Neural crest cell (in vitro differentiated cells): ENCODE measurements around the gene PHF21A. TPM values are rescaled to one million over a fixed set of nuclear protein-coding genes. Genes with fewer than 3 reads are reported as not detected.

ENCODE experiments used
- DNase-seq: peaks from one replicate; pipeline ENCODE4 v3.0.0; 2021; ENCODE audit warnings: low read depth, mixed read lengths, low spot score
- H3K27ac Mint-ChIP-seq: one replicate; pipeline ENCODE4 v1.8.0; 2021; ENCODE audit warnings: mild to moderate bottlenecking, mixed read lengths; ENCODE audit not compliant: unreplicated experiment
- H3K27me3 Mint-ChIP-seq: 2 replicates; pipeline ENCODE4 v1.8.0; 2021; ENCODE audit warnings: low read depth, mild to moderate bottlenecking, mixed read lengths
- H3K36me3 Mint-ChIP-seq: 2 replicates; pipeline ENCODE4 v1.8.0; 2021; ENCODE audit warnings: low read depth, mild to moderate bottlenecking, mixed read lengths
- H3K4me1 Mint-ChIP-seq: 2 replicates; pipeline ENCODE4 v1.8.0; 2021; ENCODE audit warnings: mixed read lengths
- H3K4me3 Mint-ChIP-seq: one replicate; pipeline ENCODE4 v1.8.0; 2021; ENCODE audit warnings: mild to moderate bottlenecking, mixed read lengths
- H3K9me3 Mint-ChIP-seq: 2 replicates; pipeline ENCODE4 v1.8.0; 2021; ENCODE audit warnings: mixed read lengths
- CTCF ChIP-seq: fragments of 200-600 bp; sonication (generic); conservative IDR thresholded peaks from 2 replicates; pipeline ENCODE4 v1.5.0; 2021; ENCODE audit warnings: antibody characterized with exemption, mild to moderate bottlenecking
- total RNA-seq: library from RNA; stranded (reverse); gene quantifications from 2 replicates; pipeline ENCODE4 v1.2.1, GENCODE V29; 2021

PHF21A gene
- total RNA-seq, 1 donor from 2014 or later: 56.5 TPM

- H3K27ac Mint-ChIP-seq: no peak overlapping the region
Observed at GRCh38 chr11:46116007-46116711, 5.1 kb downstream of the PHF21A start.

GRCh38 chr11:46114961-46115360 lies 6.3 kb downstream of the PHF21A start:
- Mint-ChIP-seq H3K4me3 (no peak overlapping the region), H3K36me3 (peaks cover 3% of the 10 kb centered on the region), H3K4me1 (peaks cover 64% of the 10 kb centered on the region), H3K27ac (no peak overlapping the region), H3K9me3 (no peaks in the 10 kb centered on the region), H3K27me3 (no peaks in the 10 kb centered on the region)
- no peak for DNase-seq
- TF ChIP-seq CTCF: no peak

More at GRCh38 chr11:46116007-46116711, 5.1 kb downstream of the PHF21A start:
- TF ChIP-seq CTCF: no peak
- H3K27me3 Mint-ChIP-seq: no peaks in the 10 kb centered on the region
- H3K9me3 Mint-ChIP-seq: no peaks in the 10 kb centered on the region
- peaks cover 3% of the 10 kb centered on the region for H3K36me3 Mint-ChIP-seq
- no peak for DNase-seq
- peak overlapping the region; percentile 13 for H3K4me3 Mint-ChIP-seq
- H3K4me1 Mint-ChIP-seq: peaks cover 68% of the 10 kb centered on the region

GRCh38 chr11:46114378-46114777 lies 6.9 kb downstream of the PHF21A start:
- H3K4me1 Mint-ChIP-seq: peaks cover 58% of the 10 kb centered on the region
- no peak overlapping the region for H3K27ac Mint-ChIP-seq
- TF ChIP-seq CTCF: no peak
- DNase-seq: no peak
- no peak overlapping the region for H3K4me3 Mint-ChIP-seq
- no peaks in the 10 kb centered on the region for H3K9me3 Mint-ChIP-seq
- H3K27me3 Mint-ChIP-seq: no peaks in the 10 kb centered on the region
- peaks cover 3% of the 10 kb centered on the region for H3K36me3 Mint-ChIP-seq

GRCh38 chr11:46112961-46113607 lies 8.2 kb downstream of the PHF21A start:
- no peaks in the 10 kb centered on the region for H3K9me3 Mint-ChIP-seq
- peaks cover 45% of the 10 kb centered on the region for H3K4me1 Mint-ChIP-seq
- H3K4me3 Mint-ChIP-seq: peak overlapping the region; percentile 80
- no peak overlapping the region for H3K27ac Mint-ChIP-seq
- TF ChIP-seq CTCF: no peak
- H3K36me3 Mint-ChIP-seq: no peaks in the 10 kb centered on the region
- no peaks in the 10 kb centered on the region for H3K27me3 Mint-ChIP-seq
- no peak for DNase-seq

GRCh38 chr11:46108751-46109150 lies 12.5 kb downstream of the PHF21A start:
- no peaks in the 10 kb centered on the region for H3K36me3 Mint-ChIP-seq

More at GRCh38 chr11:46108751-46109150, 12.5 kb downstream of the PHF21A start:
- TF ChIP-seq CTCF: no peak
- H3K27me3 Mint-ChIP-seq: no peaks in the 10 kb centered on the region
- no peak for DNase-seq
- H3K4me3 Mint-ChIP-seq: no peak overlapping the region
- H3K9me3 Mint-ChIP-seq: no peaks in the 10 kb centered on the region
- no peak overlapping the region for H3K27ac Mint-ChIP-seq
- H3K4me1 Mint-ChIP-seq: peaks cover 28% of the 10 kb centered on the region
